GM12878 (cell line): ENCODE measurements around the gene POGLUT3. TPM values are rescaled to one million over a fixed set of nuclear protein-coding genes. Genes with fewer than 3 reads are reported as not detected.

Source experiments
- BACH1 ChIP-seq: fragments of 450-650 bp; IDR thresholded peaks from 2 replicates; pipeline ENCODE4 v1.6.1; 2017; ENCODE audit warnings: mild to moderate bottlenecking, borderline replicate concordance
- CHD2 ChIP-seq: IDR thresholded peaks from 2 replicates; pipeline ENCODE4 v1.6.1; 2011; ENCODE audit warnings: low read depth, low read length, improper control_type of control experiment, borderline replicate concordance
- E2F8 ChIP-seq: fragments of 450-650 bp; IDR thresholded peaks from 2 replicates; pipeline ENCODE4 v1.6.1; 2018; ENCODE audit warnings: mild to moderate bottlenecking, low read depth, moderate library complexity; ENCODE audit not compliant: partially characterized antibody
- IRF3 ChIP-seq: fragments of 450-650 bp; IDR thresholded peaks from 2 replicates; pipeline ENCODE4 v1.6.1; 2014; ENCODE audit warnings: mild to moderate bottlenecking
- IRF4 ChIP-seq: IDR thresholded peaks from 2 replicates; pipeline ENCODE4 v1.6.1; 2011; ENCODE audit warnings: low read depth, low read length
- JUND ChIP-seq: IDR thresholded peaks from 2 replicates; pipeline ENCODE4 v1.6.1; 2012; ENCODE audit warnings: low read depth, mild to moderate bottlenecking, low read length, improper control_type of control experiment, moderate library complexity
- PAX8 ChIP-seq: fragments of 450-650 bp; IDR thresholded peaks from 2 replicates; pipeline ENCODE4 v1.6.1; 2017; ENCODE audit warnings: mild to moderate bottlenecking, moderate library complexity
- ZSCAN29 ChIP-seq: fragments of 450-650 bp; IDR thresholded peaks from 2 replicates; pipeline ENCODE4 v1.6.1; 2017; ENCODE audit warnings: mild to moderate bottlenecking, moderate library complexity
- polyA plus RNA-seq, 11 experiments: library from polyadenylated mRNA; depleted of rRNA in 4 of 11; unstranded in 6 of 11; stranded (reverse) in 5 of 11; fragments of >200 nt; fragmentation: Nextera tagmentation in 4 of 11; fragmentation: Illumina TruSeq in 1 of 11; extraction: Ambion mirVana in 4 of 11; extraction: Trizol in 1 of 11; gene quantifications; 1 replicate in 1 of 11; 2 replicates in 10 of 11; pipeline versions ENCODE4 v1.2.1 to v1.2.3, GENCODE V29; 2011 to 2016; ENCODE audit warnings: inconsistent platforms in 2 of 11, missing spikeins in 2 of 11, low read depth in 1 of 11
- total RNA-seq, 4 experiments: library from RNA; depleted of rRNA in 3 of 4; stranded (reverse); fragments of >200 nt in 3 of 4; fragmentation: Illumina TruSeq in 1 of 4; extraction: Trizol in 1 of 4; gene quantifications; 2 replicates each; pipeline versions ENCODE4 v1.2.1 to v1.2.3, GENCODE V29; 2013 to 2021
- TF ChIP-seq, protein P1 (sequence below): IDR thresholded peaks from 2 replicates; pipeline ENCODE4 v1.6.1; 2012; ENCODE audit warnings: improper control_type of control experiment, low read depth, low read length; ENCODE audit not compliant: insufficient replicate concordance

The POGLUT3 gene
- total and polyA plus RNA-seq, 10 of the 15 experiments (the other 5 are each of a cell fraction or from before 2014, with no cell fraction given): 3.7 to 21.5 (median 12.9) TPM

DNA sequence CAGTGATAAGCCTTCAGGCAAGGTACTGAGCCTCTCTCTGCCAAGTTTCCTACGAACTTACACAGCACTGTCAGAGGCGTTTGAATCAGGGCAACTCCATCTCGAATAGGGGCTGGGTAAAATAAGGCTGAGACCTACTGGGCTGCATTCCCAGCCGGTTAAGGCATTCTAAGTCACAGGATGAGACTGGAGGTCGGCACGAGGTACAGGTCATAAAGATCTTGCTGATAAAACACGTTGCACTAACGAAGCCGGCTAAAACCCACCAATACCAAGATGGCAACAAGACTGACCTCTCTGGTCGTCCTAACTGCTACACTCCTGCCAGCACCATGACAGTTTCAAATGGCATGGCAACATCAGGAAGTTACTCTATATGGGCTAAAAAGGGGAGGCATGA is 20.4 kb upstream of the POGLUT3 start (continued):
- TF ChIP-seq IRF3 (no peak), JUND (no peak), IRF4 (no peak), CHD2 (no peak), PAX8 (no peak), BACH1 (no peak), ZSCAN29 (no peak), E2F8 (no peak)
- TF ChIP-seq, protein P1, sequence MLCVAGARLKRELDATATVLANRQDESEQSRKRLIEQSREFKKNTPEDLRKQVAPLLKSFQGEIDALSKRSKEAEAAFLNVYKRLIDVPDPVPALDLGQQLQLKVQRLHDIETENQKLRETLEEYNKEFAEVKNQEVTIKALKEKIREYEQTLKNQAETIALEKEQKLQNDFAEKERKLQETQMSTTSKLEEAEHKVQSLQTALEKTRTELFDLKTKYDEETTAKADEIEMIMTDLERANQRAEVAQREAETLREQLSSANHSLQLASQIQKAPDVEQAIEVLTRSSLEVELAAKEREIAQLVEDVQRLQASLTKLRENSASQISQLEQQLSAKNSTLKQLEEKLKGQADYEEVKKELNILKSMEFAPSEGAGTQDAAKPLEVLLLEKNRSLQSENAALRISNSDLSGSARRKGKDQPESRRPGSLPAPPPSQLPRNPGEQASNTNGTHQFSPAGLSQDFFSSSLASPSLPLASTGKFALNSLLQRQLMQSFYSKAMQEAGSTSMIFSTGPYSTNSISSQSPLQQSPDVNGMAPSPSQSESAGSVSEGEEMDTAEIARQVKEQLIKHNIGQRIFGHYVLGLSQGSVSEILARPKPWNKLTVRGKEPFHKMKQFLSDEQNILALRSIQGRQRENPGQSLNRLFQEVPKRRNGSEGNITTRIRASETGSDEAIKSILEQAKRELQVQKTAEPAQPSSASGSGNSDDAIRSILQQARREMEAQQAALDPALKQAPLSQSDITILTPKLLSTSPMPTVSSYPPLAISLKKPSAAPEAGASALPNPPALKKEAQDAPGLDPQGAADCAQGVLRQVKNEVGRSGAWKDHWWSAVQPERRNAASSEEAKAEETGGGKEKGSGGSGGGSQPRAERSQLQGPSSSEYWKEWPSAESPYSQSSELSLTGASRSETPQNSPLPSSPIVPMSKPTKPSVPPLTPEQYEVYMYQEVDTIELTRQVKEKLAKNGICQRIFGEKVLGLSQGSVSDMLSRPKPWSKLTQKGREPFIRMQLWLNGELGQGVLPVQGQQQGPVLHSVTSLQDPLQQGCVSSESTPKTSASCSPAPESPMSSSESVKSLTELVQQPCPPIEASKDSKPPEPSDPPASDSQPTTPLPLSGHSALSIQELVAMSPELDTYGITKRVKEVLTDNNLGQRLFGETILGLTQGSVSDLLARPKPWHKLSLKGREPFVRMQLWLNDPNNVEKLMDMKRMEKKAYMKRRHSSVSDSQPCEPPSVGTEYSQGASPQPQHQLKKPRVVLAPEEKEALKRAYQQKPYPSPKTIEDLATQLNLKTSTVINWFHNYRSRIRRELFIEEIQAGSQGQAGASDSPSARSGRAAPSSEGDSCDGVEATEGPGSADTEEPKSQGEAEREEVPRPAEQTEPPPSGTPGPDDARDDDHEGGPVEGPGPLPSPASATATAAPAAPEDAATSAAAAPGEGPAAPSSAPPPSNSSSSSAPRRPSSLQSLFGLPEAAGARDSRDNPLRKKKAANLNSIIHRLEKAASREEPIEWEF: no peak
